ENCODE data around the gene LRRC3C.
"Not testable (repeated sequence)": the region's sequence is repeated elsewhere in the genome, so short reads cannot be mapped to it uniquely, and the experiment has no call there.

LRRC3C gene, protein sequence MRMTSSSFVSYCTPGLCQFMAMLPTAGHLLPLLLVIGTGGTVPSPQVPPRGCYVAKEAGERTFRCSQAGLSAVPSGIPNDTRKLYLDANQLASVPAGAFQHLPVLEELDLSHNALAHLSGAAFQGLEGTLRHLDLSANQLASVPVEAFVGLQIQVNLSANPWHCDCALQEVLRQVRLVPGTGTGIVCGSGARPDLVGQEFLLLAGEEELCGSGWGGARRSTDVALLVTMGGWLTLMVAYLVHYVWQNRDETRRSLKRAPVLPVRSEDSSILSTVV

DNA sequence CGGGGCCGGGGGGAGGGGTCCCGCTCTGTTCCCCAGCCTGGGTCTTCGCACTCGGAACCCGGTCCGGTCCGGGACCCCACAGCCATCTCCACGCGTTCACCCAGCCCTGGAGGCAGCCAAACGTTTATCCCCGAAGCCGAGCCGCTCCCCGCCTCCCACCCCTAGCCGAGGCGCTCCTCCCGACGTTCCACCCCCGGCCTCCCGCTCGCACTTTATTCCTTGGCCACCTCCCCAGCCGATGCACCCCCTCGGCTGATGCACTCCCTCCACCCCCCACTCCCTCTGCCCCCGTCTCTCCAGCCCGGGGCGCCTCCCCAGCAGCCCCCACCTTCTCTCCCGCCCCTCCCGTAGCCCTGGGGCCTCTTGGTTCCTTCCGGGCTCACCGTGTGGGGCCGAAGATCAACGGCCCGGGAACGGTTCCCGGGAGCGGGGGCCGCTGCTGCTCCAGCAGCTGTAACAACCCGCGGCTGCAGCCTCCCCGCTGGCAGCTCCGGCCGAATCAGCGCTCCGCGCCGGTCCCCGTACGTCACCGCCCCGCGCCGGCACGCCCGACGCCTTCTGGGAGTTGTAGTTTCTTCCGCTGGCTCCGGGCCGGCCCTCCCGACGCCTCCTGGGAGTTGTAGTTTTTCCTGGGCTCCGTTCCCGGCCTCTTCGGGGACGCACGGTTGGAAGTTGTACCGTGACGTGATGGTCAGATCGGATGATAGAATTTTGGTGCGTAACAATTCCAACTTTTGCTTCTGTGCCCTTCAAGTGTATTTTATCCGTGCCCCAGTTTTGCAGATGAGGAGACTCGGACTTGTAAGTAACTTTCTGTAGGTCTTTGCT, at the start of gene LRRC3C, which contains the start of gene ORMDL3:
LRRC3C (plus strand) TSS at position 632 of the 828 bp plus-strand sequence. CDS start 13,792 bp downstream, outside the sequence.
ORMDL3 (minus strand) TSS at position 501 of the 828 bp plus-strand sequence. CDS start 3,398 bp downstream, outside the sequence.
- Histone ChIP-seq H3K4me2 (ENCODE audit: low read depth, low read length, poor library complexity, severe bottlenecking) (peak within 1 kb of the TSS; percentile 89), H3K36me3 (ENCODE audit: low read length) (no peaks in the 10 kb centered on the region), H3K9me2 (replicated peaks; ENCODE audit: insufficient read depth, low read length) (no peaks in the 10 kb centered on the region), H4K20me1 (ENCODE audit: low read depth, low read length) (no peaks in the 10 kb centered on the region), H3K9ac (ENCODE audit: low read length) (peak within 1 kb of the TSS; percentile 78), H3K9me3 (ENCODE audit: insufficient read depth, low read length) (no peaks in the 10 kb centered on the region), H2AFZ (ENCODE audit: low read depth, low read length, severe bottlenecking) (peak within 1 kb of the TSS; percentile 98), H3K27me3 (ENCODE audit: low read length) (no peaks in the 10 kb centered on the region), H3F3A (ENCODE audit: insufficient read depth) (no peaks in the 10 kb centered on the region), H3K27ac (ENCODE audit: low read depth, low read length) (0 out of 2 replicates have a peak within 1 kb of the TSS, but pooled peaks have one; percentile 20), H3K79me2 (ENCODE audit: insufficient read depth, low read length) (peaks cover 31% of the 10 kb centered on the region), H3K4me3 (ENCODE audit: insufficient read depth, low read length, poor library complexity, severe bottlenecking) (peak within 1 kb of the TSS; percentile 90)
- TF ChIP-seq, protein P1, sequence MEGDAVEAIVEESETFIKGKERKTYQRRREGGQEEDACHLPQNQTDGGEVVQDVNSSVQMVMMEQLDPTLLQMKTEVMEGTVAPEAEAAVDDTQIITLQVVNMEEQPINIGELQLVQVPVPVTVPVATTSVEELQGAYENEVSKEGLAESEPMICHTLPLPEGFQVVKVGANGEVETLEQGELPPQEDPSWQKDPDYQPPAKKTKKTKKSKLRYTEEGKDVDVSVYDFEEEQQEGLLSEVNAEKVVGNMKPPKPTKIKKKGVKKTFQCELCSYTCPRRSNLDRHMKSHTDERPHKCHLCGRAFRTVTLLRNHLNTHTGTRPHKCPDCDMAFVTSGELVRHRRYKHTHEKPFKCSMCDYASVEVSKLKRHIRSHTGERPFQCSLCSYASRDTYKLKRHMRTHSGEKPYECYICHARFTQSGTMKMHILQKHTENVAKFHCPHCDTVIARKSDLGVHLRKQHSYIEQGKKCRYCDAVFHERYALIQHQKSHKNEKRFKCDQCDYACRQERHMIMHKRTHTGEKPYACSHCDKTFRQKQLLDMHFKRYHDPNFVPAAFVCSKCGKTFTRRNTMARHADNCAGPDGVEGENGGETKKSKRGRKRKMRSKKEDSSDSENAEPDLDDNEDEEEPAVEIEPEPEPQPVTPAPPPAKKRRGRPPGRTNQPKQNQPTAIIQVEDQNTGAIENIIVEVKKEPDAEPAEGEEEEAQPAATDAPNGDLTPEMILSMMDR (IDR thresholded peaks at IDR 0.05; ENCODE audit: insufficient read depth, low read length, poor library complexity, severe bottlenecking), result no peak
- no peak for TF ChIP-seq EZH2phosphoT487 (conservative IDR thresholded peaks at IDR 0.05; ENCODE audit: low read length)

DNA sequence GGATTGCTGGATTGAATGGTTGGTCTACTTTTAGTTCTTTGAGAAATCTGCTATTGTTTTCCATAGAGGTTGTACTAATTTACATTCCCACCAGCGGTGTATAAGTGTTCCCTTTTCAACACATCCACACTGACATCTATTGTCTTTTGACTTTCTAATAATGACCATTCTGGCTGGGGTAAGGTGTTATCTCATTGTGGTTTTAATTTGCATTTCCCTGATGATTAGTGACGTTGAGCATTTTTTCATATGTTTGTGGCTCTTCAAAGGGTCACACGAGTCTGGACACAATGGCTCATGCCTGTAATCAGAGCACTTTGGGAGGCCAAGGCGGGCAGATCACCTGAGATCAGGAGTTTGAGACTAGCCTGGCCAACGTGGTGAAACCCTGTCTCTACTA, 41.4 kb upstream of the LRRC3C start:
- not testable (repeated sequence) for H3K27ac ChIP-seq (ENCODE audit: low read depth, low read length); H3F3A ChIP-seq (ENCODE audit: insufficient read depth); H3K9me3 ChIP-seq (ENCODE audit: insufficient read depth, low read length); H3K27me3 ChIP-seq (ENCODE audit: low read length); H3K4me3 ChIP-seq (ENCODE audit: insufficient read depth, low read length, poor library complexity, severe bottlenecking); H4K20me1 ChIP-seq (ENCODE audit: low read depth, low read length); H2AFZ ChIP-seq (ENCODE audit: low read depth, low read length, severe bottlenecking); H3K36me3 ChIP-seq (ENCODE audit: low read length); H3K79me2 ChIP-seq (ENCODE audit: insufficient read depth, low read length); H3K9me2 ChIP-seq (replicated peaks; ENCODE audit: insufficient read depth, low read length); H3K4me2 ChIP-seq (ENCODE audit: low read depth, low read length, poor library complexity, severe bottlenecking); H3K9ac ChIP-seq (ENCODE audit: low read length)

DNA sequence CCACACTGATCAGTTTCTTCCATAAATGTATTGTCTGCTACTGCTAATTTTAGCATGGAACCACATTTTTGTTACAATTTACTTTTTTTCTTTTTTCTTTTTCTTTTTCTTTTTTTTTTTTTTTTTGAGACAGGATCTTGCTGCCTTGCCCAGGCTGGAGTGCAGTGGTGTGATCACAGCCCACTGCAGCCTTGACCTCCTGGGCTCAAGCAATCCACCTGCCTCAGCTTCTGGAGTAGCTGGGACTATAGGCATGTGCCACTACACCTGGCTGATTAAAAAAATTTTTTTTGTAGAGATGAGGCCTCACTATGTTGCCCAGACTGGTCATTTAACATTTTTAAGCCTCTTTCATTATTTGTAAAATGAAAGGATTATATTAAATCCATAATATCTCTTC, 40.5 kb upstream of the LRRC3C start:
- Histone ChIP-seq H3F3A (ENCODE audit: insufficient read depth) (no peaks in the 10 kb centered on the region), H3K27me3 (ENCODE audit: low read length) (no peaks in the 10 kb centered on the region), H3K4me2 (ENCODE audit: low read depth, low read length, poor library complexity, severe bottlenecking) (no peak overlapping the region), H2AFZ (ENCODE audit: low read depth, low read length, severe bottlenecking) (no peak overlapping the region), H3K9me3 (ENCODE audit: insufficient read depth, low read length) (no peaks in the 10 kb centered on the region), H4K20me1 (ENCODE audit: low read depth, low read length) (no peaks in the 10 kb centered on the region), H3K4me3 (ENCODE audit: insufficient read depth, low read length, poor library complexity, severe bottlenecking) (no peak overlapping the region), H3K27ac (ENCODE audit: low read depth, low read length) (no peak overlapping the region), H3K79me2 (ENCODE audit: insufficient read depth, low read length) (no peaks in the 10 kb centered on the region), H3K9ac (ENCODE audit: low read length) (no peak overlapping the region), H3K36me3 (ENCODE audit: low read length) (no peaks in the 10 kb centered on the region), H3K9me2 (replicated peaks; ENCODE audit: insufficient read depth, low read length) (no peaks in the 10 kb centered on the region)
- TF ChIP-seq EZH2phosphoT487 (conservative IDR thresholded peaks at IDR 0.05; ENCODE audit: low read length), result no peak
- TF ChIP-seq, protein P1 (IDR thresholded peaks at IDR 0.05; ENCODE audit: insufficient read depth, low read length, poor library complexity, severe bottlenecking), result no peak

All from SU-DHL-6 (cell line).